C4-2B (cell line): Measurements from ENCODE around the gene KRT27.

ENCODE experiments used
- CTCF ChIP-seq: fragments of 450-650 bp; conservative IDR thresholded peaks from 2 replicates; pipeline ENCODE4 v1.5.1; 2017; ENCODE audit warnings: mild to moderate bottlenecking
- ZFX ChIP-seq: fragments of 450-650 bp; IDR thresholded peaks from 2 replicates; pipeline ENCODE4 v1.6.1; 2017

DNA sequence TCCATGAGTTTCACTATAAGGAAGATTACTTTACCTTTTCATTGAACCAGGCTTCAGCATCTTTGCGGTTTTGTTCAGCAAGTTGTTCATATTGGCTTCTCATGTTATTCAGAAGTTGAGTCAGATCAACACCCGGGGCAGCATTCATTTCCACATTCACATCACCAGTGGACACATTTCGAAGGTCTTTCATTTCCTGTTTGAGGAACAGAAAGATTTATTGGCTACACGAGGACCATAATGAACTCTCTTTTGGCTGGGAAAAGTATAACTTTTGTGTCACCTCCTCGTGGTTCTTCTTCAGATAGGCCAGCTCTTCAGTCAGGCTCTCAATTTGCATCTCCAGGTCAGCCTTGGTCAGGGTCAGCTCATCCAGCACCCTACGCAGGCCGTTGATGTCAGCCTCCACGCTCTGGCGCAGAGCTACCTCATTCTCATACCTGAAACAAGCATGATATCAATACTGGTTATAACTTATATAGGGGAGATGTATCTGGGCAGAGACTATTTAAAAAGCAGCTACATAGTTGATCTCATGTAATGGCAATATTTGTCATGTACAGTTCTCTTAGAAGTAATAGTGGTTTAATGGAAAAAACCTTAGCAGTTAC lies 38.0 kb upstream of the KRT27 start:
- TF ChIP-seq CTCF (no peak), ZFX (no peak)
